Activated CD8-positive, alpha-beta memory T cell treated with anti-CD3 and anti-CD28 coated beads, Interleukin-2, amount 50 U/mL, for 1 hour (primary cell): ENCODE measurements around the gene GRM2.
"Not testable (repeated sequence)": the region's sequence is repeated elsewhere in the genome, so short reads cannot be mapped to it uniquely, and the experiment has no call there.

Experiments used
- DNase-seq: peaks from one replicate; pipeline ENCODE4 v3.0.0-alpha.2; 2020; ENCODE audit errors: extremely low read depth

GRM2 gene

GRCh38 chr3:51722362-51722761 is 15.5 kb downstream of the GRM2 start:
- no peak for DNase-seq

GRCh38 chr3:51727500-51727899 is 20.6 kb downstream of the GRM2 start:
- DNase-seq = no peak

- no peak for DNase-seq
These were observed 22.3 kb downstream of the GRM2 start for GRCh38 chr3:51729042-51729633.

- no peak for DNase-seq
These were observed 27.1 kb downstream of the GRM2 start for GRCh38 chr3:51733859-51734571.

- DNase-seq = no peak
These were observed 27.7 kb downstream of the GRM2 start for GRCh38 chr3:51734572-51734907.

GRCh38 chr3:51735039-51735438 is 28.2 kb downstream of the GRM2 start:
- no peak for DNase-seq

- no peak for DNase-seq
These were observed 29.1 kb downstream of the GRM2 start for GRCh38 chr3:51735950-51736349.

- DNase-seq = no peak
These were observed 32.2 kb downstream of the GRM2 start for GRCh38 chr3:51739110-51739509.

- DNase-seq = not testable (repeated sequence)
These were observed 35.5 kb downstream of the GRM2 start for GRCh38 chr3:51742320-51742719.

GRCh38 chr3:51742978-51743377 is 36.1 kb downstream of the GRM2 start:
- DNase-seq = not testable (repeated sequence)

- no peak for DNase-seq
These were observed 41.0 kb downstream of the GRM2 start for GRCh38 chr3:51747840-51748239.

GRCh38 chr3:51748327-51748726 is 41.5 kb downstream of the GRM2 start:
- DNase-seq = no peak

GRCh38 chr3:51750878-51751277 is 44.0 kb downstream of the GRM2 start:
- DNase-seq = no peak

GRCh38 chr3:51751287-51751686 is 44.4 kb downstream of the GRM2 start:
- DNase-seq = no peak

- DNase-seq = not testable (repeated sequence)
These were observed 47.2 kb downstream of the GRM2 start for GRCh38 chr3:51753763-51754750.

- DNase-seq = no peak
These were observed 52.3 kb downstream of the GRM2 start for GRCh38 chr3:51759203-51759602.
